HG02885 (cell line): ENCODE data around the gene EXO5.
"Not testable (repeated sequence)": the region's sequence is repeated elsewhere in the genome, so short reads cannot be mapped to it uniquely, and the experiment has no call there.

ENCODE experiments used
- ATAC-seq: cut with Tn5 transposase; IDR thresholded peaks from one replicate; pipeline ENCODE4 v1.9.1; 2021; ENCODE audit warnings: mild to moderate bottlenecking; ENCODE audit not compliant: unreplicated experiment, poor library complexity

EXO5 gene

GRCh38 chr1:40539338-40539737 lies 30.8 kb downstream of the EXO5 start:
- ATAC-seq, result no peak

GRCh38 chr1:40546957-40547356 lies 38.4 kb downstream of the EXO5 start:
- ATAC-seq, result no peak

- ATAC-seq, result no peak
Measured at GRCh38 chr1:40553017-40553416, 44.5 kb downstream of the EXO5 start.

- ATAC-seq, result not testable (repeated sequence)
Measured at GRCh38 chr1:40554807-40555206, 46.2 kb downstream of the EXO5 start.

- no peak for ATAC-seq
Measured at GRCh38 chr1:40556121-40556520, 47.6 kb downstream of the EXO5 start.

- ATAC-seq, result not testable (repeated sequence)
Measured at GRCh38 chr1:40558241-40558640, 49.7 kb downstream of the EXO5 start.

GRCh38 chr1:40562185-40562584 lies 53.6 kb downstream of the EXO5 start:
- no peak for ATAC-seq

GRCh38 chr1:40563266-40563665 lies 54.7 kb downstream of the EXO5 start:
- ATAC-seq, result no peak

GRCh38 chr1:40564506-40564905 lies 55.9 kb downstream of the EXO5 start:
- no peak for ATAC-seq

GRCh38 chr1:40564913-40565312 lies 56.3 kb downstream of the EXO5 start:
- ATAC-seq, result no peak
